DMS53 treated with DMSO at 0.1 percent for 48 hours (cell line): ENCODE data around the gene ZNF365.
"Not testable (repeated sequence)": the region's sequence is repeated elsewhere in the genome, so short reads cannot be mapped to it uniquely, and the experiment has no call there.

ENCODE experiments used
- DNase-seq: peaks from one replicate; lab custom pipeline; 2025; ENCODE audit not compliant: unreplicated experiment; lab: John Stamatoyannopoulos, UW

ZNF365 gene

DNA sequence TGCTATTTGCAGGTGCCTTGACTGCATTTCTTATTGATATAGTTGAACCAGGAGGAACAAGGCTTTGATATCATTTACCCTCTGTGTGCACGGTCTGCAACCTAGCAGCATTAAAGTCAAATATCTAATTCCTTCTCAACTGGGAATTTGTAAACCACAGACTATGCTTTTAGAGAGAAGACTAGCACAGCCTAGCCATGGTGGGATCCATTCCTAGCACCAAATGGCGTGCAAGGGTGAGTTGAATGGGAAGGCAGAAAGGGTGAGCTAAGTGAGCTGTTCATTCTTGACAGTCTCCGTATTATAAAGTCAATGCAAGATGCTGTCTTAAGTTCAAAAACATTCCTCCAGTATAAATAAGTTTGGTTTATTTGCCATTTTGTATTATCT lies 2.9 kb downstream of the ZNF365 start:
- DNase-seq: no peak

DNA sequence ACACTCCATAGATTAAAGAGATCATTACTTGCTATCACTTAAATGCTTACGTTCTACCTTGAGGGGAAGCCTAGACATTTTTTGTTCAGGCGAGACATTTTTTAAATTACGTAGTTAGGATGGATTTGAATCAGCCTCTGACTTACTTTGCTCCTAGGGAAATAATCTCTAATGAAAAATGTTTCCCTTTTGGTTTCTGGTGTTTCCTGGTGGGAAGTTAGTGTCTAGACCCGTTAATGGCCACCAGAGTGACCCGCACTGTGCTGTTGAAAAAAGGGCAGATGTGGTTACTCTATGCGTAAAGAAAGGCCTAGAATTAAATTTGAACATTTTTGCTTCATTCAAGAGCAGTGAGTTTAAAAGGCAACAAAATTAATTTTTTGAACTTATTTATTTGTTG lies 3.8 kb downstream of the ZNF365 start:
- DNase-seq: no peak

DNA sequence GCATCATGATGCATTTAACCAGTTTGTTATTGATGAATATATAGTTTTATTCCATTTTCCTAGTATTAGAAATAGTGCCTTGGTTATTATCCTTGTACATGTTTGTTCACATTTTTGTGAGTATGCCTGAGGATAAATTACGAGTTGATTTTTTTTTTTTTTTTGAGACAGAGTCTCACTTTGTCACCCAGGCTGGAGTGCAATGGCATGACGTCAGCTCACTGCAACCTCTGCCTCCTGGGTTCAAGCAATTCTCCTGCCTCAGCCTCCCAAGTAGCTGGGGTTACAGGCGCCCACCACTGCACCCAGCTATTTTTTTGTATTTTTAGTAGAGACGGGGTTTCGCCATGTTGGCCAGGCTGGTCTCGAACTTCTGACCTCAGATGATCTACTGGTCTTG lies 4.7 kb downstream of the ZNF365 start:
- not testable (repeated sequence) for DNase-seq

DNA sequence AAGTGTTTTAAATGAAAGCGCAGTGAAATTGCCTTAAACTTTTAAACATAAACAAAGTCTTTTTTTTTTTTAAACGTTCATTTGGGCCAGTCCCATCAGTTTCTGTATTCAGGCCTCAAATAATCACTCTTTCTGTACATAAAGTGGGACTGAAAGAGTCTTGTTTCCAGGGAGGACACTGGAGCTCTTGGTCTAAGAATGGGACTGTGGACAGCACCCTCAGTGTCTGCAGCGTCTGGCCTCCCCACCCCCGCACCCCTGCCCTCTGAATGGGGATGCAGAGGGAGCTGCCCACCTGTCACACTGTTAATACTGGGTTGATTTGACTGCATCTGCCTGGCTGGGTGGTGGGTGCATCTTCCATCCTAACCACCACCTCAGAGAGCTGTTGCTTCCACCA lies 5.2 kb downstream of the ZNF365 start:
- no peak for DNase-seq

DNA sequence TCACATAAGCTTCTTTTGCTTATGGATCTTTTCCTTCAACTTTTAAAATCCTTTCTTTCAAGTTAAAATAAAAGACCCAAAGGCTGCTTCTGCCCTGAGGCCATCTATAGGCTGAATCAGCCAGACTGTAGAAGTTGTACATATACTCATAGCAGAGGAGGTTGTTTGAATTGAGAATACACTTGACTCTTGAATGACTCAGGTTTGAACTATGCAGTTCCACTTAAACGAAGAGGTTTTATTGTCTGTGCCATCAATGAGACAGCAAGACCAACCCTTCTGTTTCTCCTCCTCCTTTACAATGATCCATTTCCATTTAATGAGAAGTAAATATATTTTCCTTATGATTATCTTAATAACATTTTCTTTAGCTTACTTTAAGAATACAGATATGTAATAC lies 5.8 kb downstream of the ZNF365 start:
- peak; percentile 86 for DNase-seq

DNA sequence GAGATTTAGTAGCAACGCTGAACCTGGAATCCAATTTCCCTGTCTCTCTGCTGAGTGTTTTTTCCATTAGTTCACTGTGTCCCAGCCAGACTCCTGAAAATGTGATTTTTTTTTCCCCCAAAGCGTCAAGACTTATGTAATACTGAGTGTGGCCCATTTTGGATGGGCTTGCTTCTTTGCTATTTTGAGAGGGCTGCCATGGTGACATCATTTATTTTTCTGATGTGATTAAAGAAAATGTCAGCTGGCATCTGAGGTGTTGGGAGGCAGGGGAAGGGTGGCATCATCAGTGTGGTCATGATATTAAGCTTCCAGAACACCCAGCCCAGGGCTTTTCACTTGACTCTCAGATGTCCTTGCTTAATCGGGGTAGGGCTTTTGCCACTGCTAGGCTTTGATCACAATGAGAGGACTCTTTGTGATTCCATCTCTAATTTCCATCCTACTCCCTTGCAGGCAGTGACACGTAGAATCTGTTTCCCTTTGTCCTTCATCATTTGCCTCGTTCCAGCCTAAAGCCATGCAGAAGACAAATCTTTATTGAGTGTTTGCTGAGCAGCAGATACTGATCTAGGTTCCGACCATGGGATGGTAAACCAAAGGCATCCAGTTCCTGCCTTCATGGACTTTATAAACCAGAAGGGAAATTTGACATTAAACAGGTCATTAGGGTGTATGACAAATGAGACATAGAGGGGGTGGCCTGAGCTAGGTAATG lies 7.4 kb downstream of the ZNF365 start:
- no peak for DNase-seq

DNA sequence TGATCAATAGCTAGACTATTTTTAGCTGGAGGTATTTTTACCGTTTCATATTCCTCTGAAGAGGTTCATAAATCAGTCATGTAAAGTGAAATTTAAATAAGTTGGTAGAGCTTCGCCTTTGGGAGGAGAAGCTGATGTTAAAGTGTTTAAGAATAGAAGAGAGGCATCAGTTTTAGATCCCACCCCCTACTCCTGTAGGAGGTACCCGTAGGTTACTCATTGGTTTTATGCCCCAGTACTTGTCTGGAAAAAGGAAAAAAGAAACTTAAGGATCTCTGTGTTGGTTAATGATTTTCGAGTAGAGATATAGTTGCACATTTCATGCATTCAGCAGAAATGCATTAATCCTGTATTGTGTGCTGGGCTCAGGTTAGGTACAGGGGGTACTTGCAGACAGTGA lies 8.7 kb downstream of the ZNF365 start:
- DNase-seq: no peak

DNA sequence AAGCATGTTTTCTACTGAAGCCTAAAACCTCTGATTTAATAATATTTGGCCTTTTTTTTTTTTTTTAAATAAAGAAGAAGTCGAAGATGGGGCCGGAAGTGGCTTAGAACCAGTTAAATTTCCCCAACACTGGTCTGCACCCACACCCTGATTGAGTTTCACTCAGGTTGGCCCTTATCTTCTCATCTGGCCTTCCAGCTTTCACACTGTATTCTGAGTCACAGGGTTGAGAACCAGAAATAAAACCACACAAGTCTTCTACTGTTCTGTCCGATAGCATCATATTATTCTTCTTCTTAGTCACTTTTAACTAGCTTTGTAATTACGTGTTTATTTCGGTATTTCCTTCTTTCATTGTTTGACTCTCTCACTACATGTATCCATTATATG lies 9.9 kb downstream of the ZNF365 start:
- DNase-seq: no peak

DNA sequence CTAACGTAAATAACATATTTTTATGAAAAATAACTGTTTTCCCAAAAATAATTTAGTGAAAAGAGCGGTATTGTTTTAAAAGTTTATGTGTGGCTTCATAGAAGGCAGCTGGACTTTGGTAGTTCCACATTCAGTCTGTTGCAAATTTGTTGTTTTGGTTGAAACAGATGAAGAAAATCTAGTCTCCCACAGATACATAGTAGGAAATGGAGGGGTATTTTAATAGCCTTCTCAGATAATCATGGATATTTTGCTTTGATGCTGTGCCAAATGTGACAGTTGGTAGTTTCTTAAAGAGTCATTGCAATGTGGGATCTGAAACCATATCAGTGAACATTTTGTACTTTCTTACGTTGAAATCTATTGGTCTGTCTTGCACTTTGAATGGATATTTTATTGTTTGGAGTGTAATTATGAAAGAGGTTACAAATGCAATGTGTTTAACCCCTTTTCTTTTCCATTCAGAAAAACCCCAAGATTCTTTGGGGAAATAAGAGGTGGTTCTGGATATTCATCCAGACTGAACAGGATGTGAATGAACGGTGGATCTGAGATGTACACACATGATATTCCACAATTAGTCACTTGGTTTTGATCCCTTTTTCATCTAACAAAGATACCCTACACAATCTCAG lies 10.4 kb downstream of the ZNF365 start:
- DNase-seq: no peak

DNA sequence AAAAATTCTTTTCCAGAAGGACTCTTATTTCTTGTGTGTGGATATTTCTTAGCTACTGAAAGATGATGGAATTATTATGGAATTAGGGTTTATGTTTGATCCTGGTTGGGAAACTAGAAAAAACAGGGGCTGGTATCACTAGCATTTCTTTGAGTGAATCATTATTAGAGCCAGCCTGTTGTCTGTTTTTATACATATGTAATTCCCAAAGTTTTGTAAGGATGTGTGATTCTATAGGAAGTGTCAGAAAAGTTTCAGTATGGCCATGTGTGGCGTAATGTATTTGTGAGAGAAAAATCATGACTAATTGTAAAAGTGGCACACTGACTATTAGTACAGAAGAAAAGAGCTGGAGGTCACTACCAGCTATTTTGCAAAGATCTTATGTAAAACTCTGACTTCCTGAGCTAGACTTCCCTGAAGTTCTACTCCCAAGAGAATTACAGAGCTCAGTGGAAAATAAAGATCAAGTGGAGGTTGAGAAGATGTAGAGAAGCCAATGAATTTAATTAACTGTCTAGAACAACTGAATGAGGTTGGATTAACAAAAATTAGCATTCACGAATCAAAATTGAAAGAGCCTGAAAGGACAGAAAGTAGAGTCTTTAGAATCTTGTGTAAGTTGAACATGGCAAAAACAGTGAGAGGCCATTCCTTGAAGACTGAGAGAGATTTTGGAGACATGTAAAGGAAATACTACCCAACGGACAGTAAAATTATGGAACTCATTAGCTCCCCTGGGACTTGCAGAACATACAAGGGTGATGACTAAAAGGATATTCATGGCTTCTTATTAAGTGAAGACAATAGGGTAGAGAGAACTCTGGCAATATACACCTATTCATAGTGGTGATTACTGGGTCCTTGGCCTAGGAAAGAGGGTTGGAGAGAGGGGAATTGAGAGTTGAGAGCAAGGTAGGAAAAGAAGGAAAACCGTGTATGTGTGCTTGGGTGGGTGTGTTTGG lies 12.5 kb downstream of the ZNF365 start:
- DNase-seq: no peak

DNA sequence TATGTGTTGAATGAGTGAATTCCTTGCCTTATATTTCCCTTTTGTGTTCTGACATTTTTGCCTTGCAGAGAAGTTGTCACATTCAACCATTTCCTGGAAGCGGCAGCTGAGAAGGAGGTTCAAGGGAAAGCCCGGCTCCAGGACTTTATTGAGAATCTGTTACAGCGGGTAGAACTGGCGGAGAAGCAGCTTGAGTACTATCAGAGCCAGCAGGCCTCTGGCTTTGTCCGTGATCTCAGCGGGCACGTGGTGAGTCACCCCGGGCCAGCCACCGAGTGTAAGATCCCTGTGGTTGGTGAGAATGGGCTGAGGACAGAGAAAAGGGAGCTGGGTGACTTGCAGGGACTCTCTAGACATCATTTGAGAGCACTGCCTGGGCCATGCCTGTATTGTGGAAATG lies 14.2 kb downstream of the ZNF365 start:
- no peak for DNase-seq

DNA sequence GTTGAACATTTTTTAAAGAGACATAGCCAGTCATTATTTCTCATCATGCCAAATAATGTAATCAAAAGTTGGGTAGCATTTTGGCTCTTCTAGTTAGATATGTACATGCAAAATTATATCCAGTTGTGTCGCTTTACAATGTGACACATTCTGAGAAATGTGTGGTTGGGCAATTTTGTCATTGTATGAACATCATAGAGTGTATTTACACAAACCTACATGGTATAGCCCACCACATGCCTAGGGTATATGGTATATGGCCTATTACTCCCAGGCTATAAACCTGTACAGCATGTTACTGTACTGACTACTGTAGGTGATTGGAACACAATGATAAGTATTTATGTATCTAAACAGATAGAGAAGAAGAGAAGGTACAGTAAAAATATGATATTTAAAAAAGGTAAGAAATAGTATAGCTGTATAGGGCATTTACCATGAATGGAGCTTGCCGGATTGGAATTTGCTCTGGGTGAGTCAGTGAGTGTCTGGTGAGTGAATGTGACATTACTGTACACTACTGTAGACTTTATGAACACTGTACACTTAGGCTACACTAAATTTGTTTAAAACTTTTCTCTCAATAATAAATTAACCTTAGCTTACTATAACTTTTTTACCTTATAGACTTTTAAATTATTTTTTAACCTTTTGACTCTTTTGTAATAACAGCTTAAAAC lies 16.5 kb downstream of the ZNF365 start:
- no peak for DNase-seq

DNA sequence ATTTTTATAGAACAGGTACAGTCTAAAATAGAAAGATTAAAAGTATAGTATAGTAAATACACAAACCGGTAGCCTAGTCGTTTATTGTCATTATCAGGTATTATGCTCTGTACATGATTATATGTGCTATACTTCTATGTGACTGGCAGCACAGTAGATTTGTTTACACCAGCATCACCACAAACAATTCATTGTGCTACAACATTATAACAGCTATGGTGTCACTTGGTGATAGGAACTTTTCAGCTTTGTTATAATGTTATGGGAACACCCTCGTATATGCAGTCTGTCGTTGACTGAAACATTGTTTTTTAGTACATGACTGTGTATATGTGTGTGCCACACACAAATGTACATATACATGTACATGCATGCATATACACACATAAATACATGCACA lies 19.1 kb downstream of the ZNF365 start:
- no peak for DNase-seq

DNA sequence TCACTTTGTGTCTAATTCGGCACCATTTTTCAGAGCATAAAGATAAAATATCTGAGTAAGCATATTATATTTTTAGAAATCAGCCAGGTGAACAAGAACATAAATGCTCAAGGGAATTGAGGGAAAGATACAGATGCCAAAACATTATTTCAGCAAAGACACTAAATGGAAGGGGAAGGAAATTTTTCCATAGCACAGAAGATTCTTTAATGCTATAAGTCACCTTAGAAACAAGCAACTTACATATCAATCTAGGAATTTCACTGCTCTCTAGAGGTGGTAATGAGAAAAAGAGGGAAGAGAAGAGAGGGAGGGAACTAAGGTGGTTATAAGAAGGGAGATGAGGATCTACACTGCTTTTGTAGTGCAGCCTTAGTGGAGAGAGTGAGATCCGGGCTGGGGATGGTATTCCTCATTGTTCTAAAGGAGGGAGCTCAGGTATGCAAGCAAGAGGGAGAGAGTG lies 20.4 kb downstream of the ZNF365 start:
- DNase-seq: no peak

DNA sequence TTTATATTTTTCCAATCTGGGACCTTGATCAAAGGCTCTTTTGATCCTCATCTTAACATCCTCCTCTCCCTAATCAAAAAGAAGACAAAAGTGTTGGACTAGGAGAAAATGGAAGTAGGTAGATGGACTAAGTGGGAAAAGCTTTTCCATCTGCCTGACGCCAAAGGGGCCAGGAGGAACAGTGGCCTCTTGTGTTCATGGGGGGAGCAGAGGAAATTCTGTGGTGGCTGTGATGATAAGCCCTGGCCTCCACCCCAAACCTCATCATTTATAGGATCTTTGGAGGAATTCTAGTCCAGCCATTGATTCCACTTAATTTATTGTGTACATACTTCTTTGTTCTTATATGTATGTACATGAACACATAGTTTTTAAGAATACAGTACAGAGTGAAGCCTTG lies 21.7 kb downstream of the ZNF365 start:
- DNase-seq: no peak

DNA sequence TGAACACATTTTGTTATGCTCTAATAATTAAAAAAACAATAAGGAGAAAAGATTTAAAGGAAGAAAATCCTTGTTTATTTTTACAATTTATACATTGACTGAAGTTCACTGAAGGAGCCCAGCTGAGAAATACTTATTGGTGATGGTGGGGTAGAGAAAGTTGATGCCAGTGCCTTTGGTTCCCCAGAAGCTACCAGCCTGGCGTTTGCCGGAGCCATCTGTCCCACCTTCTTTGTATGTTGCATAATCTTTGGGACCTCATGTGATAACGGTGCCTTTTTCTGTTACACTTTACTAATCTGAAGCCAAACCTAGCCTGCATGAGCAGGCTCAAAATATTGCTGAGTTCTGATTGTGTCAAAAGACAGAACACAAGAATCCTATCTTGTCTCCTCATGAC lies 22.7 kb downstream of the ZNF365 start:
- DNase-seq: no peak

DNA sequence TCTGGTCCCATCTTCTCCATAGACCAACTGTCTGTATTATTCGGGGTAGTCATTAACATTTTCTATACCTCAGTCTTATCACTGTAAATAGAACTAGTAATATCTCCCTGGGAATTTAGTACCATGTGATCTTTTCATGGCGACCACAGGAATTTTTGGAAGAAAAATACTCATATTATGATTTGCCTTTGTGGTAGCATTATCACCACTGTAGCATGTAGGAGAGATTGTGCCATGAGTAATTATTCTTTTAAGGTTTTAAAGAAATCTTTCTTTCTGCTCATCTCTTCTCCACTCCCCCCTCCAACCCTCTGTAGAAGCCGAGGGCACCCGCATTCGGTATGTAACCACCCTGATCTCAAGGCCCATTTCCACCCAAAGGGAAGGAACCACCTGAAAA lies 25.0 kb downstream of the ZNF365 start:
- no peak for DNase-seq

DNA sequence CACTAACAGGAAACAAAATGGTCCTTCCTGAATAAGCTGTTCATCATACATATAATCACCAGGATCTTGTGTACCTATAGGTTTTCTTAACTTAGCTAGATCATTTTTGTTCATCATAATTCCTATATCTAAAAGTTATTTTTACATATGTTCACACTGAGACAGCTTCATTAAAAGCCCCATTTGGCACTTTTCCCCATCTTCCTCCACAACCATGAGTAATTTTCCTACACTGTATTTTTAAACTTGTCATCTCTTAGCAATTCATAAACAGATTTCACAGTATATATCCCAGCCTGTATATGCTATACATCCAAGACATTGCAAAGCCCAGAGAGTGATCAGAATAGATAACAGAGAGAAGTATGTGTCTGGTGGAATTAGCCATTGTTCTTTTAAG lies 28.3 kb downstream of the ZNF365 start:
- DNase-seq: no peak

DNA sequence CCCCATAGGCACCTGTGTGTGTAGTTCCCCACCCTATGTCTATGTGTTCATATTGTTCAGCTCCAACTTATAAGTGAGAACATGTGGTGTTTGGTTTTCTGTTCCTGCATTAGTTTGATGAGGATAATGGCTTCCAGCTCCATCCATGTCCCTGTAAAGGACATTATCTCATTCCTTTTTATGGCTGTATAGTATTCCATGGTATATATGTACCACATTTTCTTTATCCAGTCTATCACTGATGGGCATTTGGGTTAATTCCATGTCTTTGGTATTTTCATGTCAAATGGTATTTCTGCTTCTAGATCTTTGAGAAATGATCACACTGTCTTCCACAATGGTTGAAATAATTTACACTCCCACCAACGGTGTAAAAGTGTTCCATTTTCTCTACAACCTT lies 36.4 kb downstream of the ZNF365 start:
- DNase-seq: not testable (repeated sequence)

DNA sequence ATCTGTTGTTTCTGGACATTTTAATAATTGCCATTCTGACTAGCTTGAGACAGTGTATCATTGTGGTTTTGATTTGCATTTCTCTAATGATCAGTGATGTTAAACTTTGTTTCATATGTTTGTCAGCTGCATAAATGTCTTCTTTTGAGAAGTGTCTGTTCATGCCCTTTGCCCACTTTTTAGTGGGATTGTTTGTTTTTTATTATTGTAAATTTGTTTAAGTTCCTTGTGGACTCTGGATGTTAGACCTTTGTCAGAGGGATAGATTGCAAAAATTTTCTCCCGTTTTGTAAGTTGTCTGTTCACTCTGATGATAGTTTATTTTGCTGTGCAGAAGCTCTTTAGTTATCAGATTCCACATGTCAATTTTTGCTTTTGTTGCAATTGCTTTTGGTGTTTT lies 36.8 kb downstream of the ZNF365 start:
- not testable (repeated sequence) for DNase-seq

DNA sequence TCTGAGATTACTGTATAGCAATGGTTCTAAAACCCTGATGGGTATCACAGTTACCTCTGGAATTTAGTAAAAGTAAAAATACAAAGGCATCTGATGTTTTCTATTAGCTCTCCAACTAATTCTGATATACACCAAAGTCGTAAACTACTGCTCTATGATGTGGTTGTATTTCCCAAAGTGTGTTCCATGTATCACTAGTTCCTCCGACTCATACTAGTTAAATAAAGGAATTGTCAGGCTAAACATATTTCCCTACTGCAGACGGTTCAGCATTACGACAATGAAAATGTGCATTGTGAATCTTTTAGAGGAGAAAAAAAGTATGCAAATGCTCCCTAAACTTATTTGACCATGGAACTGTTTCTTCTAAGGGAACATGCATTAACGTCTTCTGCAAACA lies 38.9 kb downstream of the ZNF365 start:
- DNase-seq: no peak
